Medulla oblongata (tissue), 1 donor: Measurements from ENCODE around the gene KCNK3.

Experiments
- DNase-seq: peaks from one replicate; pipeline ENCODE4 v3.0.0-alpha.2; 2015; ENCODE audit errors: extremely low spot score

KCNK3 gene

DNA sequence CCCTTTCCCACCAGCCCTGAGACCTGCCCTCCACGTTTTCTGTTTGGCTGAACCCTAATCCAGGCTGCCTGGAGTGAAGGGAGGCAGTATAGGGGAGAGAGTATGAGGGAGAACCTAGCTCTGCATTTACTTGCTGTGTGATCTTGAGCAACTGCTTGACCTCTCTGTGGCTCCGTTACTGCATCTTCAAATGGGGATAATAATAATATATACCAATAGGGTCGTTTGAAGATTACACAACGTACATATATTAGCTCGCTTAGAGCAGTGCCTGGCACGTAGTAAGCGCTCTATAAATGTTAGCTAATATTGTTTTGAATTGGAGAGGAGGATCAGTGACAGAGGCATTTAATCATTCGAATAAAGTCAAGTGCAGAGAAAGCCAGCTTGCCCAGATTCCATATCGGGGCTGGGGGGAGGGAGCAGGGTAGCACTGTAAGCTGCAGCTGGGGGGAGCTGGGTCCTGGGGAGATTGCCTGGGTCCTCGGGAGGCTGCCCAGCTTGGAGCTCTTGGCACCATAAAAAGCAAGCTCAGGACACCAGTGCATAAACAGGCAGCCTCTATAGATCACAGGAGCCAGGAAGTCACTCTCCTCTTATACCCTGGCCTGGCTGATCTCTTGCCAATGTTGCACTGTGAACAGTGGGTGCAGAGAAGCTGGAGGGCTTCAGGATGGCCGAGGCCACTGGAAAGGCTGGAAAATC, 19.1 kb downstream of the KCNK3 start:
- DNase-seq: no peak

DNA sequence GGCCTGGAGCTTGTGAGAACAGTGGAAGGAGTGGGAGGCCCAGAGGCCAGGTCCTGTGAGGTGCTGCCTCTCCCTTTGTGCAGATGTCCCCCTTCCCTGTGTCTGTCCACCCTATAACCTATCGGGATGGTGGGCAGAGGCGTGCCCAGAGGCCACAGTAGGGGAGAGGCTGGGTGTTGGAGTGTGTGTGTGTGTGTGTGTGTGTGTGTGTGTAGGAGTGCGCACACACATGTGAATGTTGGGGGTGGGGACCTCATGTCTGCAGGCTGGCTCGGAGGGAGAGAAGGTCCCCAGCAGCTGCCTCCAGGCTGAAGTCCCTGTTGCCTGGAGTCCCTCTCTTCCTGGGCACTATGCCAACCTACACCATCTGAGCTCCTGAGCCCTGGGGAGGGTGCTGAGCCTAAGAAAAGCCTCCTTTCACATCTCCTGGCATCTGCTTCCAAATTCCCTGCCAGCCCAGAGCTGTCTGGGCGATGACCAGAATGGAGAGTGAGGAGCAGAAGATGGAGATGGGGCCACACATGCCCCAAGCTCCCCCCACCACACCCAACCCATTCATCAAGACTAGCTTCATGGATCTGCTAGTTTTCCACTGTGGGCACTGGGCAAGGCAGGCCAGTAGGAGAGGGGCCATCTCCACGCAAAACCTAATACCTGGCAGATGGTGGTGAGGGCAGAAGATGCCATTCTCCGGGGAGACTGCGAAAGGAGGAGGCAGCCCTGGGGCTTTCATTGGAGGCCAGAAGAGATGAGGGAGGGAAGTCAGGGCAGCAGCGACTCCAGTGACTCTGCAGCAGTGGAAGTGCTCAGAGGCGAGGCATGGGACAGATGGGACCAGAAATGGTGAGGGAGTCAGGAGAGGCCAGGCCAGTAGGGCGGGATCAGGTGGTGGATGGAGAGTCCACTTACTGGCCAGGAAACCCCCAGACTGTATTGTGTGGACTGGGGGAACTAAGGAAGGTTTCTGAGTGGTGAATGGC, 20.3 kb downstream of the KCNK3 start:
- DNase-seq: peak; percentile 92

DNA sequence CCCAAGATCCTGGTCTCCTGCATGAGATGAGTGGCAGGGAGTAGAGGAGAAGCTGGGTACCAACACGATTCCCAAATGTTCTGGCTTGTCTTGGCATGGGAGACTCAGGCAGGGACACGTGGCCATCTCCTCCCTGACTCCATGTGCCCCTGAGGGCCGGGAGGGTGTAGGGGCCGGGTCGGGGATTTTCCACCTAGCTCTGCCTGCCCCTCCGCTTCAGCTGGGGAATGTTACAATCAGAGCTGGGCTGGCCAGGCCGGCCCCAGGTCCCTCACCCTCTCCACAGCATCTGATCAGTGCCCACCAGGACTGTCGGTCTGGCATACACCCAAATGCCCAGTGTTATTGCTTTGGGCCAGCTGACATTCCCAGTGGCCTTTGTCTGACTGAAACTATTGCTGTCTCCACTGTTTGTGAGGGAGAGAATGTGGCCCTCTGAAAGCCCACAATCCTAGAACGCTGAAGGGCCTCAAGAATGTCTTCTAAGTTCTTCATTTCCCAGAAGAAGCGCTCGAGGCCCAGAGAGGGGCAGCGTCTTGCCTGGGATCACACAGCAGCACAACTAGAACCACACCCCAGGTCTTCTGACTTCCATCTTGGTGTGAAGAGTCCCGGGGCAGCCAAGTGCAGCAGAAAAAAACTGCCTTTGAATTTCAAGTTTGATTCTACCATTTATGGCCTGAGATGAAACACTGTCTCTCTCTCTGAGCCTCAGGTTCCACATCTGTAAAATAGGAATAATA, 23.2 kb downstream of the KCNK3 start:
- no peak for DNase-seq

DNA sequence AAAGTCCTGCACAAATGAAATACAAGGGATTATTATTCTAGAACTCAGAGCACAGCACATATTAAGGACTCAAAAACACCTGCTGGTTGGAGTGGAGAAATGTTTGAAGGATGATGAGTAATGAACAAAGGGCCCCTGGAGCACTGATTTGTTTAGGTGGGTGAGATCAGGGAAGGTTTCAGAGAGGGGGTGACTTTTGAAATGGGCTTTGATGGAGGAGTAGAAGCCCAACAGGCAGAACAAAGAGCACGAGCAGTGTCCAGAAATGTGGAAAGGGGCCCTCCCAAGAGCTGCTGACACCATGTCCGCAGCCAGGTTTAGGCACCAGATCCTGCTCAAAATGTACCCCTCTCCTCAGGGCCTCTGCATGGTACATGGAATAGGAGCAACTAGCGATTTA, 23.8 kb downstream of the KCNK3 start:
- no peak for DNase-seq

DNA sequence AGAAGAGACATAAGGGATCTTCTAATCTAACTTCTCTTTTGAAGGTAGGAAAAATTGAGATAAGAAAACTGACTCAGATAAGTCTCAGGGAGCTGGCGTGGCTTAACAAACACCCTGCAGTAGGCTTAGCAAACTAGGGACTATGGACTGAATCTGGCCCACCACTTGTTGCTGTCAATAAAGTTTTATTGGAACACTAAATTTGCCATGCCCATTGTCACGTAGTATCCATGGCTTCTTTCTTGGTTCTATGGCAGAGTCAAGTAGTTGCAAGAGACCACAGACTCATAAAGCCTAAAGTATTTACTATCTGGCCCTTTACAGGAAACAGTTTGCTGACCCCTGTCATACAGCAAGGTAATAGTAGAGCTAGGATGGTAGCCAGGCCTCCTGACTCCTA, 24.2 kb downstream of the KCNK3 start:
- no peak for DNase-seq

DNA sequence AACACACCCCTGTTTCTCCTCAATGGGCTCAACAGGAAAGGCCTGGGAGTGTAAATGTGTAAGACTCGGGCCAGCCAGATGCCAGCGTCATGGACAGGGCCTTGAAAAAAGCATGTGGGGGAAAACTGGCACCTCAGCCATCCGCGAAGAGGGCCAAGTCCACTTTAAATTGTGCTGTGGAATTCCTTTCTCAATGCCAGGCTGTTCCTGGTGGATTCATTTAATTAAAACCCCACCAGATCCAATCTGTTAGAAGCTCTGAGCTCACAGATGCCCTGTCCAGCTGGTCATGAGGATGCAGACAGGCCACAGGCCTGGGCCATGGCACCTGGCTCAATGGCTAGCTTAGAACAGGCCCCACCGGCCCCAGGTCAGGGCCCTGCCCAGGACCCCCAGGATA, 24.8 kb downstream of the KCNK3 start:
- no peak for DNase-seq

DNA sequence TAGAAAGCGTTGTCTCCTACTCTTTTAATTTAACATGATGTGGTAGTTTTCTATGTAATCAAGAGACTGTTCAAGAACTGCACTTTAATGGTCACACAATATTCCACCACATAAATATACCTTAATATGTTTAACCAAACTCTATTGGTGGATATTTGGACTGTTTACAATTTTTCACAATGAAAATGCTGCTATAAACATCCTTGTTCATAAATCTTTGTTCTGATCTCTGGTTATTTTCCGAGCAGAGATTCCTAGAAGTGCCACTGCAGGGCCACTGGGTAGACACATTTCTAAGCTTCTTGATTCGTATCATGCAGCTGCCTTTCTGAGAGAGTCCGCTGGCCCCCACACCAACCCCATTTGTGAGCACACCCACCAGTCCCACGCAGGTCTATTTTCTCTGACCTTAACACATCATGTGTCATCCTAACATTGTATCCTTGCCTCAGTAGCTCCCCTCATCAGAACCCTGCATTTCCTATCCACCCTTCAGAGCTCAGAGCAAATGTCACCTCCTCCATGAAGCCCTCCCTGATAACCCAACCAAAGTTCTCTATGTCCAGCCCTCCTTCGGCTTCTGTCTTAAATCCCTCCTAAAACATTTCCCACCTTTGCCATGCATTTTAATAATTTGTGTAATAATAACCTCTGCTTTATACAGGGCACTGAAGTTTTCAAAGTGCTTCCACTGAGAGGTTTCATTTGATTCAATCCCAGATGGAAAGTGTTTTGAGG, 26.6 kb downstream of the KCNK3 start:
- DNase-seq: no peak

DNA sequence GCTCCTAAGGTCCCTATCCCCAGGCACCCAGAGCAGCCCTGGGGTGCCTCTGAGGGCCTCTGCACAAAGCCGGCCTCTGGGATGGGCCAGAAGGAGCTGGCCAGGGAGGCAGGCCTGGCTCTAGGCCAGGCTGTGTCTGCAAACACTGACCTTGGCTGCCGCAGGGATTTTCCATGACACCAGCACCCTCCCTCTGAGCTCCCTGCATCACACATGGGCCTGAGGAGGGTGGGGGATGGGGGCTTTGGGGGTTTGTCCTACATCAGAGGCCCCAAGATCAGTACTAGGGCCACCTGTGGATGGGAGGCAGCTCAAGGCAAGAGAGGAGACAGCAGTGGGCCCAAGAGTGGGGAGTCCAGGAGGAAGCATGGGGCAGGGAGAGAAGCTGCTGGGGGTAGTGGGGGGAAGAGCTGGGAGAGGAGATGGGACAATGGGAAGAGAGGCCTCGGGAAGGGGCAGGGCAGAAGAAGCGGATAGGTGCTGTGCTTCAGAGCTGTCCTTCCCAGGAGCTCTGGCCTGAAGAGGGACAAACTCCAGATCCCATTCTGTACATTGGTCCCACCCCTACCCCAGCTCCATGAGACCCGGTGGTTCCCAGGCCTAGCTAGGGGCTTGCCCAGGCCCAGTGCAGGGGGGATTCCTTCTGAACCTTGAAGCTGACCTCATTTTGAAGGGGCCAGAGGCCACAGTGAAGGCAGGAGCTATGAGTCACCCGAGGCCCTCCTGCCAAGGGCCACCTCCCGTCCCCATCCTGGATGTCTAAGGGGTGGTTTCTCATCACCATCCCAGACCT, 28.0 kb downstream of the KCNK3 start:
- DNase-seq: peak; percentile 65

DNA sequence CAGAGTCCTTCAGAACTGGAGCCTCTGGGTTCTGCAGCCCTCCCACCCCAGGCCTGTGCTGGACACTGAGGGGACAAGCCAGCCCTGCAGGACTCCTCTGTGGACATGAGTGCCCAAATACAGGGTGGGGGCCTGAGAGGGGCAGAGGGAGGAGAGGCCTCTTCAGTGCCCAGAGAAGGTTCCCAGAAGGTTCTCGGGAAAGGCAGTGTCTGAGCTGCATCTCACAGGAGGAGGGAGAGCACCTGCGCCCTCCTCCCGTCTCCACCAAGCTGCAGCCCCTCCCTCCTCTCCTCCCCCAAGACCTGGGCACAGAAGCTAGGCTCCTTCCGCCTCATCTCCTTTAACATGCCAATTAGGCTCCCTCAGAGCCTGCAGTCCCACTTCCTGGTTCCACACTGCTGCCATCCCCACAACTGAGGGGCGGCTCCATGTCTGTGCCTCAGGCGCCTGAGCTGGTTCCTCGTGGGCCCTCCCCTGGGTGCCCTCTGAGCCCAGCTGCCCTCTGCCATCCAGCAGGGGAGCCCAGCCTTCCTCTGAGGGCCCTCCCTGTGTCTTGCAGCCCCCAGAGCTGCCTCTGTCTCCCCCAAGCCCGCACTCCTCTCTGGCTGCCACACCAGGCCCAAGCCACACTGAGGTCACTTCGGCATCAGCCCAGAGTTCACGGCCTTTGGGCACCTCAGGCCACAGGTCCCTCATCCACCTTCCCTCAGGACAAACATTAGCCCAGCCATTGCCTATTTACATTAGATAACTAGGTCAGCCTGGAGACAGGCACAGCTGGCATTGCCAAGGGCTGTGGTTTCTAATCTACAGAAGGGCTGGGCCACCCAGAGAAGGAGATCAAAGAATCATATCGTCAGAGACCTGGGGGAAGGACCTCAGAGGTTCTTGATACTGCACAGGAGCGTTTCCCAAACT, 28.9 kb downstream of the KCNK3 start:
- no peak for DNase-seq

DNA sequence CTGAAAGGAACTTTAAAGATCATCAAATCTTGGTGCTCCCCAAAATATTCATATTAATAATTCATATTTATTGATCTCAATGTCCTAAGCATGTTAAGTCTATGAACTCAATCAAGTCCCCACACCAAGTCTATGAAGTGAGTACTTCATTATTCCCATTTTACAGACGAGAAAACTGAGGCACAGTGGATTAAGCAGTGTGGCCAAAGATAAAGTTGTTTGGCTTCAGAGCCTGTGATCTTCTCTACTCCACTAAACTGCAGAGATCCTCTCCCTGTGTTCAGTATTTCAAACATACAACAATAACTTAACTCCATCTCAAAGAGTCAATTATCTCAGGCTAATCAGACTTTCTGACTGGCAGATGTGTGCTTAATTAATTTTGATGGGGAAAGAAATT, 29.8 kb downstream of the KCNK3 start:
- no peak for DNase-seq

DNA sequence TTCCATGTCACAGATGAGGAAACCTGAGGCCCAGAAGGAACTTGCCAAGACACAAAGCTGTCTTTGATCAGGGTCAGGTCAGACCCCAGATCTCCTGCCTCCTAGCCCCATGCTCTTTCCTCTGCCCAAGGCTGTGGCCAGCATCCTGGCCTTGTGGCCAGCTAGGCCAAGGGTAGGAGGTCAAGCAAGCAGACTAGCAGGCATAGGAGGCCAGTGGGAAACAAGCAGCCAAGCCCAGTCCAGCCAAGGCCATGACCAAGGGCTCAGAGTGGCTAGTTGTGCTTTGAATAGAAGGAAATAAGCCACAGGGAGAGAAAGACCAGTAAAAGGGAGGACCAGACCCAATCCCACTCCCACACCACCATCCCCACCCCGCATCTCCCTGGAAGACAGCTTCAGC, 30.4 kb downstream of the KCNK3 start:
- DNase-seq: no peak

DNA sequence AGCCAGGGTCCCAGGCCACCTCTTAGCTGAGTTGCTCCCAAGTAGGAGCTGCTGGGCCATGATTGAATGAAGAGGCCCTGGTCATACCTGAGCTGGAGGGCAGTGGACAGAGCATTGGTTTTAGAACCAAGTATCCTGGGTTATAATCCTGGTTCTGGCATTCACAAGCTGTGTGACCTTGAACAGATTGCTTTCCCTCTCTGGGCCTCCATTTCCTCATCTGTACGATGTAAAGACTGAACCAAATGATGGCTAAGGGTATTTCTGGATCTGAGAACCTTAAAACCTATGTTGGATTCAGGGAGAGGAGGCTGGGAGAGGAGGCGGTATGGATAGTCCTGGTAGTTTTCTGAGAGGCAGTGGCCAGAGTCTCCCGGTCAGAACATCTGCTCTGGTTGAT, 31.0 kb downstream of the KCNK3 start:
- DNase-seq: no peak

DNA sequence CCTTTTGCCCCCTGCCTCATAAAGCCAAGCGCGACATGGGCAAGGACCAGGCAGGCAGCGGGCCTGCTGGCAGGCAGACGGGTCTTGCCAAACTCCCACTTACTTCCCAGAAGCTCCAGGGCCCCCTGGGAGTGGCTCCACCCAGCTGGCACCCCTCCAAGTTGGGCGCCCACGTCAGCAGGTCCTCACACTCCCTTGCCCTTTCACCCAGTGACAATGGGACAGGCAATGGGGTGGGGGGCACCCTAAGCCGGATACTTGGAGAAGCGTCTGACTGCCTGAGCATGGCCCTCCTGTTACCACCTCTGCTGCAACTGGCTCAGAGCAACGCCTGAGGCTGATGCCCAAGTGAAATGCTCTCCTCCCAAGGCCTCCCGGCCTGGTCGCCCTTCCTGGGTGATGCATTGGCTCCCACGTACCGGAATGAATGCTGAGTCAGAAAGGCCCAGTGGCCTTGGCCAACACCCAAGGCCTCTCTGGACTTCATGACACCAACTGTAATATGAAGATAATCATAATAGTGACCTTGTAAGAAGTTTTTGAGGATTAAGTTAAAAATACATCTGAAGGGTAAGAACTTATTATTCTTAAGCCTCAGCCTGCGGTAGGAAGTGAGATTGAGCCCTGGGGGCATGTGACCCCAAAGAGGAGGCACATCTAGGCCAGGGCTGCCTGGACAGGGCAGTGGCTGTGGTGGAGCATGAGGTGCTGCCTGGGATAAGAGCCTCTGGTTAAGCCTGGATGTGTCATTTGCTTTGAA, 31.6 kb downstream of the KCNK3 start:
- DNase-seq: no peak

DNA sequence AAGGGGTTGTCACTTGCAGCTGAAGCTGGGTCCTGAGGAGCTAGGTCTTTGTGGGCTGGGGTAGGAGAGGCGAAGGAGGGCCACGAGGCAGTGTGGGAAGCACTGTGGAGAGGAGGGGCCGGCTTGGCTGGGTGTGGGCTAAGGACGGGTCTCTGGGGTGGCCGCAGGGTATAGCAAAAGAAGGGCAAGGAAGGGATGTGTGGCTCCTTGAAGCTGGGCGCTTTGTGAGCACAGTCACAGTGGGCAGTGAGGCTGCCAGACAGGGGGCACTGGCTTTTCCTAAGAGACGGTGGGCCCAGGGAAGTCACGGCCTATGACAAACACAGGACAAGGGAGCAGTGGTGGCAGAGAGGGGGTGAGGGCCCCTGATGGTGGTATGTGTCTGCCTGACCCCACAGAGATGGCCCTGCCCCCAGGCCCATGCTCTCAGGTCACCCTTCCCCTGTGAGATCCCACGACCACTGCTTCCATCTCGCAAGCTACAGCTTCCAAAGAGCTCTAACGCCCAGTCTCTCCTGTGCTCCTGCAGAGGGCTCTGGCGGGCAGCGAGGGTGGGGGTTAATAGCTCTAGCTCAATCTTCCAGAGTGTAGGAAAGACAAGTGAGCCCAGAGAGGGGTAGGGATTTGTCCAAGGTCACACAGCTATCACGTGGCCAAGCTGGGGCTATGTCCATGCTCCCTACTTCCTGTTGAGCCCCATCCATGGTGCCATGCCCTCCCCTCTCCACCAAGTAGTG, 32.4 kb downstream of the KCNK3 start:
- DNase-seq: no peak

DNA sequence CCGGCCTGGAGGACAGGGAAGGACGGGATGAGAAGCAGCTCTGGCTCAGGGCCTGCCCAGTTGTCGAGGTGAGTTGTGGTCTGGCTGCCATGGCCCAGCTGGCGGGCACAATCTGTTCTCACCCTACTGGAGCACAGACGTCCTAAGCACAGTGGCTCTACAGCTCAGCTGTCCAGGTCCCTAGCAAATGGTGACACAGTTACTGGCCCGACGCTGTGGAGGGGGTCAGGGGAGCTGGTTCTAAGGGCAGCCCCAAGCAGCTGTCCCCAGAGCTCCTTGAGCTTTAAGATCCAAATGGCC, 32.9 kb downstream of the KCNK3 start:
- DNase-seq: no peak

DNA sequence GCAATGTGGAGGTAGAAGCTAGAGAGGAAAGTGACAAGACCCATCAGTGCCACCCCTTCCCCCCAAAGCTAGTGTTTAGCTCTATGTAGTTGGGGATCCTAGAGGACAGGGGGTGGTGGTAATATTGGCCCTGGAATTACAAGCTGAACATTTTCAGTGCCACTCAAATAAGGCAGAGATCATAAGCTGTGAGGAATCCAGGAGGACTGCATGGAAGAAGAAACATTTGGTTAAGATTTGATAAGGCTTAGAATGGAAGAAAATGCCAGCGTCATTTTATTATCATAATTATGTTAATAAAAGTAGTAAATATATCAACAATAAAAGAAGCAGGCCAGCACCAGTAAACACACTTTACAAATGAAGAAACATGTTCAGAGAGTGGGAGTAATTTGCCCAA, 33.7 kb downstream of the KCNK3 start:
- DNase-seq: no peak

DNA sequence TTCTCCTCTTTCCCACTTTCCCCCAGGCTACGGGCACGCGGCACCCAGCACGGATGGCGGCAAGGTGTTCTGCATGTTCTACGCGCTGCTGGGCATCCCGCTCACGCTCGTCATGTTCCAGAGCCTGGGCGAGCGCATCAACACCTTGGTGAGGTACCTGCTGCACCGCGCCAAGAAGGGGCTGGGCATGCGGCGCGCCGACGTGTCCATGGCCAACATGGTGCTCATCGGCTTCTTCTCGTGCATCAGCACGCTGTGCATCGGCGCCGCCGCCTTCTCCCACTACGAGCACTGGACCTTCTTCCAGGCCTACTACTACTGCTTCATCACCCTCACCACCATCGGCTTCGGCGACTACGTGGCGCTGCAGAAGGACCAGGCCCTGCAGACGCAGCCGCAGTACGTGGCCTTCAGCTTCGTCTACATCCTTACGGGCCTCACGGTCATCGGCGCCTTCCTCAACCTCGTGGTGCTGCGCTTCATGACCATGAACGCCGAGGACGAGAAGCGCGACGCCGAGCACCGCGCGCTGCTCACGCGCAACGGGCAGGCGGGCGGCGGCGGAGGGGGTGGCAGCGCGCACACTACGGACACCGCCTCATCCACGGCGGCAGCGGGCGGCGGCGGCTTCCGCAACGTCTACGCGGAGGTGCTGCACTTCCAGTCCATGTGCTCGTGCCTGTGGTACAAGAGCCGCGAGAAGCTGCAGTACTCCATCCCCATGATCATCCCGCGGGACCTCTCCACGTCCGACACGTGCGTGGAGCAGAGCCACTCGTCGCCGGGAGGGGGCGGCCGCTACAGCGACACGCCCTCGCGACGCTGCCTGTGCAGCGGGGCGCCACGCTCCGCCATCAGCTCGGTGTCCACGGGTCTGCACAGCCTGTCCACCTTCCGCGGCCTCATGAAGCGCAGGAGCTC, 35.4 kb downstream of the KCNK3 start:
- no peak for DNase-seq
